ENCODE data around the gene HLCS.

Gene HLCS

GRCh38 chr21:36815284-36815683, 151.2 kb downstream of the HLCS start:
- DNase-seq (ENCODE audit: low spot score) = no peak
- Histone ChIP-seq H3K27ac (no peak overlapping the region), H3K4me3 (no peak overlapping the region)
- TF ChIP-seq CTCF (IDR thresholded peaks at IDR 0.05) = no peak

- Histone ChIP-seq H3K27ac (no peak overlapping the region), H3K4me3 (no peak overlapping the region)
- TF ChIP-seq CTCF (IDR thresholded peaks at IDR 0.05) = no peak
- no peak for DNase-seq (ENCODE audit: low spot score)
Measured at GRCh38 chr21:36813052-36813451, 153.4 kb downstream of the HLCS start.

- no peak overlapping the region for H3K27ac ChIP-seq
- DNase-seq (ENCODE audit: low spot score) = no peak
Measured at GRCh38 chr21:36811762-36812161, 154.7 kb downstream of the HLCS start.

GRCh38 chr21:36810443-36810842, 156.0 kb downstream of the HLCS start:
- no peak for TF ChIP-seq CTCF (IDR thresholded peaks at IDR 0.05)
- DNase-seq (ENCODE audit: low spot score) = no peak
- Histone ChIP-seq H3K4me3 (no peak overlapping the region), H3K27ac (no peak overlapping the region)

More at GRCh38 chr21:36811762-36812161, 154.7 kb downstream of the HLCS start:
- H3K4me3 ChIP-seq = no peak overlapping the region
- TF ChIP-seq CTCF (IDR thresholded peaks at IDR 0.05) = no peak

GRCh38 chr21:36807422-36807928, 159.0 kb downstream of the HLCS start:
- Histone ChIP-seq H3K27ac (no peak overlapping the region), H3K4me3 (no peak overlapping the region)
- TF ChIP-seq CTCF (IDR thresholded peaks at IDR 0.05) = no peak
- DNase-seq (ENCODE audit: low spot score) = no peak

- H3K4me3 ChIP-seq = no peak overlapping the region
- no peak for TF ChIP-seq CTCF (IDR thresholded peaks at IDR 0.05)
- DNase-seq (ENCODE audit: low spot score) = no peak
- H3K27ac ChIP-seq = no peak overlapping the region
Measured at GRCh38 chr21:36806103-36806502, 160.4 kb downstream of the HLCS start.

- H3K27ac ChIP-seq = no peak overlapping the region
- no peak overlapping the region for H3K4me3 ChIP-seq
- TF ChIP-seq CTCF (IDR thresholded peaks at IDR 0.05) = no peak
- no peak for DNase-seq (ENCODE audit: low spot score)
Measured at GRCh38 chr21:36804874-36805611, 161.4 kb downstream of the HLCS start.

Measured in coronary artery (tissue), 2 donors.